Activated CD4-positive, alpha-beta memory T cell treated with anti-CD3 and anti-CD28 coated beads for 36 hours (primary cell): ENCODE results near the gene RPL21. TPM values are rescaled to one million over a fixed set of nuclear protein-coding genes. Genes with fewer than 3 reads are reported as not detected.

Experiments
- total RNA-seq, 2 experiments: library from RNA; stranded (reverse); gene quantifications; one replicate each; pipeline ENCODE4 v1.2.3, GENCODE V29; 2021

Gene RPL21
- total RNA-seq, 2 experiments from 2014 or later: 1,539 to 1,545 TPM

Other genes starting within 250 kb of the RPL21 start
- 10 to 100 TPM; 39.4 to 40.6 TPM for gene USP12, start 79.7 kb upstream of the RPL21 start, total RNA-seq
- 1 to 10 TPM; 4.8 to 6.8 TPM for gene RASL11A, start 19.3 kb downstream of the RPL21 start, total RNA-seq
- 100 to 1,000 TPM; 217 to 218 TPM for gene GTF3A, start 173.1 kb downstream of the RPL21 start, total RNA-seq
- 10 to 100 TPM; 35.7 to 37.3 TPM for gene MTIF3, start 199.0 kb downstream of the RPL21 start, total RNA-seq